Activated CD4-positive, alpha-beta T cell treated with anti-CD3 and anti-CD28 coated beads for 36 hours (primary cell): ENCODE data around the gene NBAS. TPM values are rescaled to one million over a fixed set of nuclear protein-coding genes. Genes with fewer than 3 reads are reported as not detected.
A peak's percentile ranks its signal among the peaks of the same experiment; 100 is the strongest.
"Not testable (repeated sequence)": the region's sequence is repeated elsewhere in the genome, so short reads cannot be mapped to it uniquely, and the experiment has no call there.

Experiments used
- ATAC-seq: fragments of 200-7000 bp; cut with Tn5 transposase; one replicate; pipeline ENCODE4 v1.10.0; 2021; ENCODE audit warnings: mild to moderate bottlenecking, moderate library complexity
- CTCF ChIA-PET: fragments of 350-600 bp; sonication (Branson Sonifier 250); formaldehyde crosslinking; loops from one replicate; lab custom pipeline; 2021; ENCODE audit warnings: antibody characterized with exemption; lab: Charles Lee
- POLR2A ChIA-PET: fragments of 350-600 bp; sonication (Branson Sonifier 250); formaldehyde crosslinking; loops from one replicate; lab custom pipeline; 2021; ENCODE audit warnings: antibody characterized with exemption, inconsistent platforms; lab: Charles Lee
- DNase-seq: peaks from one replicate; pipeline ENCODE4 v3.0.0-alpha.2; 2020
- H3K27ac Mint-ChIP-seq: one replicate; pipeline ENCODE4 v1.8.0; 2021; ENCODE audit warnings: mixed read lengths
- H3K27me3 Mint-ChIP-seq: one replicate; pipeline ENCODE4 v1.8.0; 2021; ENCODE audit warnings: mixed read lengths
- H3K36me3 Mint-ChIP-seq: one replicate; pipeline ENCODE4 v1.8.0; 2021; ENCODE audit warnings: low read depth, mixed read lengths
- H3K4me1 Mint-ChIP-seq: one replicate; pipeline ENCODE4 v1.8.0; 2021; ENCODE audit warnings: mixed read lengths
- H3K4me3 Mint-ChIP-seq: one replicate; pipeline ENCODE4 v1.8.0; 2021; ENCODE audit warnings: mild to moderate bottlenecking, moderate library complexity, mixed read lengths
- H3K9me3 Mint-ChIP-seq: one replicate; pipeline ENCODE4 v1.8.0; 2021; ENCODE audit warnings: low read depth, mixed read lengths
- intact Hi-C, 2 experiments: fragments of 100-400 bp; cut with DNase I in 1 of 2; cut with micrococcal nuclease in 1 of 2; formaldehyde crosslinking; loops; one replicate each; pipeline versions ENCODE4 v1.14.2 to v1.15.1; 2022 to 2024; cut with DNase I, micrococcal nuclease
- total RNA-seq, 2 experiments: library from RNA; stranded (reverse); gene quantifications; one replicate each; pipeline ENCODE4 v1.2.3, GENCODE V29; 2021

Gene NBAS
- total RNA-seq, 2 experiments from 2014 or later, result 38.1 to 44.3 TPM

- H3K9me3 Mint-ChIP-seq, DNase-seq, POLR2A ChIA-PET, CTCF ChIA-PET, H3K4me1 Mint-ChIP-seq, H3K27ac Mint-ChIP-seq, intact Hi-C loops, ATAC-seq, H3K27me3 Mint-ChIP-seq, H3K4me3 Mint-ChIP-seq: not testable (repeated sequence)
- peaks cover 27% of the 10 kb centered on the region for H3K36me3 Mint-ChIP-seq
Observed at GRCh38 chr2:15404511-15404910, 156.6 kb downstream of the NBAS start.

- ATAC-seq, result no peak
- POLR2A ChIA-PET, result no interaction called here
- no peak overlapping the region for H3K27ac Mint-ChIP-seq
Observed at GRCh38 chr2:15400240-15400826, 160.8 kb downstream of the NBAS start.

GRCh38 chr2:15399241-15399640 is 161.9 kb downstream of the NBAS start:
- Mint-ChIP-seq H3K36me3 (peaks cover 17% of the 10 kb centered on the region), H3K9me3 (no peaks in the 10 kb centered on the region), H3K4me3 (no peak overlapping the region), H3K27me3 (no peaks in the 10 kb centered on the region), H3K27ac (no peak overlapping the region), H3K4me1 (no peaks in the 10 kb centered on the region)
- intact Hi-C loops, result no loop called here
- DNase-seq (no peak), ATAC-seq (no peak)
- CTCF ChIA-PET, result no interaction called here
- POLR2A ChIA-PET, result no interaction called here

More at GRCh38 chr2:15400240-15400826, 160.8 kb downstream of the NBAS start:
- peaks cover 22% of the 10 kb centered on the region for H3K36me3 Mint-ChIP-seq
- no peak overlapping the region for H3K4me3 Mint-ChIP-seq
- no peaks in the 10 kb centered on the region for H3K4me1 Mint-ChIP-seq
- intact Hi-C loops, result no loop called here
- no peaks in the 10 kb centered on the region for H3K9me3 Mint-ChIP-seq
- DNase-seq, result no peak
- H3K27me3 Mint-ChIP-seq, result no peaks in the 10 kb centered on the region
- CTCF ChIA-PET, result no interaction called here

GRCh38 chr2:15391751-15392150 is 169.4 kb downstream of the NBAS start:
- H3K4me1 Mint-ChIP-seq, result no peaks in the 10 kb centered on the region
- H3K9me3 Mint-ChIP-seq, result no peaks in the 10 kb centered on the region
- no peak overlapping the region for H3K4me3 Mint-ChIP-seq
- intact Hi-C loops, result no loop called here
- no peaks in the 10 kb centered on the region for H3K27me3 Mint-ChIP-seq
- H3K27ac Mint-ChIP-seq, result no peak overlapping the region
- CTCF ChIA-PET, result no interaction called here
- POLR2A ChIA-PET, result no interaction called here
- H3K36me3 Mint-ChIP-seq, result peaks cover 37% of the 10 kb centered on the region
- no peak for DNase-seq
- no peak for ATAC-seq

GRCh38 chr2:15389895-15390294 is 171.2 kb downstream of the NBAS start:
- no peak overlapping the region for H3K27ac Mint-ChIP-seq
- no peaks in the 10 kb centered on the region for H3K4me1 Mint-ChIP-seq
- H3K27me3 Mint-ChIP-seq, result no peaks in the 10 kb centered on the region
- H3K36me3 Mint-ChIP-seq, result peaks cover 42% of the 10 kb centered on the region
- DNase-seq (no peak), ATAC-seq (no peak)
- H3K9me3 Mint-ChIP-seq, result no peaks in the 10 kb centered on the region
- POLR2A ChIA-PET, result no interaction called here
- no peak overlapping the region for H3K4me3 Mint-ChIP-seq
- intact Hi-C loops, result no loop called here
- CTCF ChIA-PET, result no interaction called here

GRCh38 chr2:15389326-15389700 is 171.8 kb downstream of the NBAS start:
- CTCF ChIA-PET, result interaction anchor here (0.5 kb wide), 1 partner anchor 209 kb away, joined by 3 read pairs; no protein-coding TSS in a partner anchor
- H3K9me3 Mint-ChIP-seq, result no peaks in the 10 kb centered on the region

GRCh38 chr2:15388406-15389325 is 172.5 kb downstream of the NBAS start:
- no peaks in the 10 kb centered on the region for H3K9me3 Mint-ChIP-seq
- no peak for DNase-seq
- H3K36me3 Mint-ChIP-seq, result peaks cover 41% of the 10 kb centered on the region
- POLR2A ChIA-PET, result no interaction called here
- CTCF ChIA-PET, result interaction anchor here (0.5 kb wide), 1 partner anchor 210 kb away, joined by 3 read pairs; no protein-coding TSS in a partner anchor
- H3K4me1 Mint-ChIP-seq, result no peaks in the 10 kb centered on the region
- no peak for ATAC-seq
- H3K27ac Mint-ChIP-seq, result no peak overlapping the region
- no peaks in the 10 kb centered on the region for H3K27me3 Mint-ChIP-seq
- intact Hi-C loops, result no loop called here
- no peak overlapping the region for H3K4me3 Mint-ChIP-seq

More at GRCh38 chr2:15389326-15389700, 171.8 kb downstream of the NBAS start:
- DNase-seq, result no peak
- peaks cover 43% of the 10 kb centered on the region for H3K36me3 Mint-ChIP-seq
- H3K4me3 Mint-ChIP-seq, result no peak overlapping the region
- POLR2A ChIA-PET, result no interaction called here
- no peaks in the 10 kb centered on the region for H3K27me3 Mint-ChIP-seq
- no peak overlapping the region for H3K27ac Mint-ChIP-seq
- no peaks in the 10 kb centered on the region for H3K4me1 Mint-ChIP-seq
- intact Hi-C loops, result no loop called here
- ATAC-seq, result no peak

- H3K27ac Mint-ChIP-seq, result no peak overlapping the region
- intact Hi-C loops, result no loop called here
- H3K4me3 Mint-ChIP-seq, result no peak overlapping the region
- no peaks in the 10 kb centered on the region for H3K9me3 Mint-ChIP-seq
- POLR2A ChIA-PET, result interaction anchor here (0.6 kb wide), 1 partner anchor 24 kb away, joined by 3 read pairs; no protein-coding TSS in a partner anchor
- ATAC-seq, result no peak
- no peaks in the 10 kb centered on the region for H3K27me3 Mint-ChIP-seq
- H3K36me3 Mint-ChIP-seq, result peaks cover 36% of the 10 kb centered on the region
- DNase-seq, result no peak
- no peaks in the 10 kb centered on the region for H3K4me1 Mint-ChIP-seq
- CTCF ChIA-PET, result interaction anchor here (0.5 kb wide), 1 partner anchor 303 kb away, joined by 3 read pairs; no protein-coding TSS in a partner anchor
Observed at GRCh38 chr2:15385184-15385583, 175.9 kb downstream of the NBAS start.

- H3K4me1 Mint-ChIP-seq, result peaks cover 6% of the 10 kb centered on the region
- intact Hi-C loops, result no loop called here
- H3K27ac Mint-ChIP-seq, result no peak overlapping the region
- DNase-seq, result no peak
- CTCF ChIA-PET, result interaction anchor here (0.9 kb wide), 1 partner anchor 11 kb away, joined by 3 read pairs; no protein-coding TSS in a partner anchor
- H3K36me3 Mint-ChIP-seq, result peaks cover 34% of the 10 kb centered on the region
- ATAC-seq, result no peak
- POLR2A ChIA-PET, result interaction anchor here (0.7 kb wide), 1 partner anchor 226 kb away, joined by 9 read pairs; no protein-coding TSS in a partner anchor
- H3K4me3 Mint-ChIP-seq, result no peak overlapping the region
- H3K27me3 Mint-ChIP-seq, result no peaks in the 10 kb centered on the region
- H3K9me3 Mint-ChIP-seq, result no peaks in the 10 kb centered on the region
Observed at GRCh38 chr2:15383695-15384350, 177.3 kb downstream of the NBAS start.

- H3K27me3 Mint-ChIP-seq, result no peaks in the 10 kb centered on the region
- DNase-seq (no peak), ATAC-seq (peak; percentile 80)
- H3K36me3 Mint-ChIP-seq, result peaks cover 41% of the 10 kb centered on the region
- H3K4me1 Mint-ChIP-seq, result peaks cover 17% of the 10 kb centered on the region
- no peaks in the 10 kb centered on the region for H3K9me3 Mint-ChIP-seq
- H3K27ac Mint-ChIP-seq, result peak overlapping the region; percentile 72
- no peak overlapping the region for H3K4me3 Mint-ChIP-seq
- ChIA-PET POLR2A (no interaction called here), CTCF (no interaction called here)
- intact Hi-C loops, result loop anchor here in 1 of 2 experiments (5.0 kb wide), 1 partner anchor 199 kb away; no protein-coding TSS in a partner anchor
Observed at GRCh38 chr2:15378148-15378908, 182.8 kb downstream of the NBAS start.

GRCh38 chr2:15377202-15377601 is 183.9 kb downstream of the NBAS start:
- Mint-ChIP-seq H3K27ac (no peak overlapping the region), H3K36me3 (peaks cover 40% of the 10 kb centered on the region), H3K27me3 (no peaks in the 10 kb centered on the region), H3K4me1 (peaks cover 17% of the 10 kb centered on the region), H3K4me3 (no peak overlapping the region), H3K9me3 (no peaks in the 10 kb centered on the region)
- ATAC-seq (no peak), DNase-seq (no peak)
- intact Hi-C loops, result loop anchor here in 1 of 2 experiments (5.0 kb wide), 1 partner anchor 200 kb away; no protein-coding TSS in a partner anchor
- ChIA-PET POLR2A (no interaction called here), CTCF (no interaction called here)
